Activated CD4-positive, alpha-beta T cell treated with anti-CD3 and anti-CD28 coated beads, Interleukin-2, amount 10 ng/mL, durations not matched to agents 24 days and 14 days (primary cell): ENCODE measurements around the gene CYP2A13. TPM values are rescaled to one million over a fixed set of nuclear protein-coding genes. Genes with fewer than 3 reads are reported as not detected.
"Not testable (repeated sequence)": the region's sequence is repeated elsewhere in the genome, so short reads cannot be mapped to it uniquely, and the experiment has no call there.

ENCODE experiments used
- DNase-seq: peaks from one replicate; pipeline ENCODE4 v3.0.0; 2022
- H3K27ac Mint-ChIP-seq: one replicate; pipeline ENCODE4 v1.8.0; 2022; ENCODE audit warnings: mild to moderate bottlenecking, mixed read lengths
- H3K27me3 Mint-ChIP-seq: one replicate; pipeline ENCODE4 v1.8.0; 2022; ENCODE audit warnings: mixed read lengths
- H3K36me3 Mint-ChIP-seq: one replicate; pipeline ENCODE4 v1.8.0; 2022; ENCODE audit warnings: low read depth, mild to moderate bottlenecking, mixed read lengths
- H3K4me1 Mint-ChIP-seq: one replicate; pipeline ENCODE4 v1.8.0; 2021; ENCODE audit warnings: mixed read lengths
- H3K4me3 Mint-ChIP-seq: one replicate; pipeline ENCODE4 v1.8.0; 2022; ENCODE audit warnings: mild to moderate bottlenecking, moderate library complexity, mixed read lengths
- H3K9me3 Mint-ChIP-seq: one replicate; pipeline ENCODE4 v1.8.0; 2021; ENCODE audit warnings: mixed read lengths
- intact Hi-C: fragments of 100-400 bp; cut with micrococcal nuclease; formaldehyde crosslinking; loops from one replicate; pipeline ENCODE4 v1.15.1; 2023
- total RNA-seq: library from RNA; stranded (reverse); gene quantifications from 2 replicates; pipeline ENCODE4 v1.2.3, GENCODE V29; 2022

The CYP2A13 gene
- total RNA-seq, 1 donor from 2014 or later = not detected

- Mint-ChIP-seq H3K36me3 (no peaks in the 10 kb centered on the region), H3K4me1 (no peaks in the 10 kb centered on the region), H3K27me3 (peaks cover 16% of the 10 kb centered on the region), H3K27ac (no peak overlapping the region), H3K9me3 (peaks cover 5% of the 10 kb centered on the region), H3K4me3 (no peak overlapping the region)
- intact Hi-C loops = no loop called here
- DNase-seq = no peak
Observed at GRCh38 chr19:41098762-41099161, 10.5 kb downstream of the CYP2A13 start.

- H3K27me3 Mint-ChIP-seq, H3K27ac Mint-ChIP-seq, H3K4me1 Mint-ChIP-seq, DNase-seq, H3K4me3 Mint-ChIP-seq, intact Hi-C loops, H3K36me3 Mint-ChIP-seq: not testable (repeated sequence)
- H3K9me3 Mint-ChIP-seq = peaks cover 12% of the 10 kb centered on the region
Observed at GRCh38 chr19:41102210-41102609, 14.0 kb downstream of the CYP2A13 start.

GRCh38 chr19:41106177-41106576, 17.9 kb downstream of the CYP2A13 start:
- peaks cover under 1% of the 10 kb centered on the region for H3K27me3 Mint-ChIP-seq
- H3K9me3 Mint-ChIP-seq = peaks cover 7% of the 10 kb centered on the region
- H3K27ac Mint-ChIP-seq = no peak overlapping the region
- no peaks in the 10 kb centered on the region for H3K4me1 Mint-ChIP-seq
- no peak for DNase-seq
- H3K4me3 Mint-ChIP-seq = no peak overlapping the region
- no peaks in the 10 kb centered on the region for H3K36me3 Mint-ChIP-seq
- intact Hi-C loops = no loop called here

- no peak for DNase-seq
- Mint-ChIP-seq H3K36me3 (no peaks in the 10 kb centered on the region), H3K9me3 (no peaks in the 10 kb centered on the region), H3K4me3 (no peak overlapping the region), H3K27ac (peak overlapping the region; percentile 49), H3K27me3 (peaks cover 9% of the 10 kb centered on the region), H3K4me1 (no peaks in the 10 kb centered on the region)
- intact Hi-C loops = no loop called here
Observed at GRCh38 chr19:41111296-41111695, 23.0 kb downstream of the CYP2A13 start.

- intact Hi-C loops = no loop called here
- no peaks in the 10 kb centered on the region for H3K9me3 Mint-ChIP-seq
- no peaks in the 10 kb centered on the region for H3K4me1 Mint-ChIP-seq
- H3K36me3 Mint-ChIP-seq = no peaks in the 10 kb centered on the region
- no peak for DNase-seq
- no peak overlapping the region for H3K27ac Mint-ChIP-seq
- peaks cover 11% of the 10 kb centered on the region for H3K27me3 Mint-ChIP-seq
- H3K4me3 Mint-ChIP-seq = no peak overlapping the region
Observed at GRCh38 chr19:41111750-41112295, 23.6 kb downstream of the CYP2A13 start.

- H3K36me3 Mint-ChIP-seq = no peaks in the 10 kb centered on the region
- intact Hi-C loops = no loop called here
- peaks cover 13% of the 10 kb centered on the region for H3K27me3 Mint-ChIP-seq
- no peaks in the 10 kb centered on the region for H3K9me3 Mint-ChIP-seq
- no peak for DNase-seq
- no peak overlapping the region for H3K27ac Mint-ChIP-seq
- no peak overlapping the region for H3K4me3 Mint-ChIP-seq
- no peaks in the 10 kb centered on the region for H3K4me1 Mint-ChIP-seq
Observed at GRCh38 chr19:41112728-41113290, 24.6 kb downstream of the CYP2A13 start.

GRCh38 chr19:41114132-41114531, 25.9 kb downstream of the CYP2A13 start, which contains the start of gene CYP2F1:
Gene CYP2F1, plus strand, starts transcription at chr19:41114432. Its CDS starts 1,757 bp downstream, at chr19:41116189.
- Mint-ChIP-seq H3K4me1 (no peaks in the 10 kb centered on the region), H3K36me3 (no peaks in the 10 kb centered on the region), H3K9me3 (no peaks in the 10 kb centered on the region), H3K27me3 (peaks cover 15% of the 10 kb centered on the region), H3K27ac (no peak within 1 kb of the TSS), H3K4me3 (no peak within 1 kb of the TSS)
- DNase-seq = no peak
- intact Hi-C loops = no loop called here

GRCh38 chr19:41116261-41116660, 28.0 kb downstream of the CYP2A13 start:
- DNase-seq = no peak
- peaks cover 2% of the 10 kb centered on the region for H3K36me3 Mint-ChIP-seq
- H3K27ac Mint-ChIP-seq = no peak overlapping the region
- H3K9me3 Mint-ChIP-seq = peaks cover 6% of the 10 kb centered on the region
- no peak overlapping the region for H3K4me3 Mint-ChIP-seq
- intact Hi-C loops = no loop called here
- peaks cover 23% of the 10 kb centered on the region for H3K27me3 Mint-ChIP-seq
- peaks cover 11% of the 10 kb centered on the region for H3K4me1 Mint-ChIP-seq

GRCh38 chr19:41120929-41121911, 33.0 kb downstream of the CYP2A13 start:
- Mint-ChIP-seq H3K4me3 (peak overlapping the region; percentile 69), H3K27me3 (peaks cover 16% of the 10 kb centered on the region), H3K27ac (peak overlapping the region; percentile 55), H3K4me1 (peaks cover 15% of the 10 kb centered on the region)
- DNase-seq = peak; percentile 92
- intact Hi-C loops, H3K36me3 Mint-ChIP-seq, H3K9me3 Mint-ChIP-seq: not testable (repeated sequence)

GRCh38 chr19:41122846-41123245, 34.6 kb downstream of the CYP2A13 start:
- intact Hi-C loops, DNase-seq, H3K9me3 Mint-ChIP-seq, H3K27ac Mint-ChIP-seq, H3K4me3 Mint-ChIP-seq, H3K36me3 Mint-ChIP-seq: not testable (repeated sequence)
- Mint-ChIP-seq H3K27me3 (peaks cover 11% of the 10 kb centered on the region), H3K4me1 (peaks cover 25% of the 10 kb centered on the region)

- H3K27ac Mint-ChIP-seq = no peak overlapping the region
- H3K4me3 Mint-ChIP-seq = no peak overlapping the region
- H3K36me3 Mint-ChIP-seq = peaks cover 2% of the 10 kb centered on the region
- intact Hi-C loops = no loop called here
- no peak for DNase-seq
- H3K27me3 Mint-ChIP-seq = peaks cover 15% of the 10 kb centered on the region
- H3K9me3 Mint-ChIP-seq = peaks cover 6% of the 10 kb centered on the region
- peaks cover 30% of the 10 kb centered on the region for H3K4me1 Mint-ChIP-seq
Observed at GRCh38 chr19:41123716-41124294, 35.6 kb downstream of the CYP2A13 start.

- H3K4me3 Mint-ChIP-seq, H3K36me3 Mint-ChIP-seq, H3K9me3 Mint-ChIP-seq, H3K27ac Mint-ChIP-seq: not testable (repeated sequence)
- peak; percentile 84 for DNase-seq
- Mint-ChIP-seq H3K4me1 (peaks cover 17% of the 10 kb centered on the region), H3K27me3 (peaks cover 19% of the 10 kb centered on the region)
- intact Hi-C loops = loop anchor here (1.0 to 2.0 kb wide), 2 partner anchors 18 to 182 kb away; no protein-coding TSS in a partner anchor
Observed at GRCh38 chr19:41126765-41127203, 38.5 kb downstream of the CYP2A13 start.

GRCh38 chr19:41127362-41127761, 39.1 kb downstream of the CYP2A13 start:
- DNase-seq, H3K36me3 Mint-ChIP-seq, H3K9me3 Mint-ChIP-seq, H3K27ac Mint-ChIP-seq, H3K4me3 Mint-ChIP-seq: not testable (repeated sequence)
- peaks cover 17% of the 10 kb centered on the region for H3K4me1 Mint-ChIP-seq
- intact Hi-C loops = loop anchor here (2.0 kb wide), 1 partner anchor 181 kb away; no protein-coding TSS in a partner anchor
- H3K27me3 Mint-ChIP-seq = peaks cover 24% of the 10 kb centered on the region
